GM12872 (cell line): ENCODE measurements around the gene MFSD6.

Source experiments
- TF ChIP-seq, protein P1 (sequence below): IDR thresholded peaks from 3 replicates; pipeline ENCODE4 v1.5.1; 2011; ENCODE audit warnings: low read depth, mild to moderate bottlenecking, low read length, moderate library complexity; ENCODE audit not compliant: insufficient read depth

Gene MFSD6

DNA sequence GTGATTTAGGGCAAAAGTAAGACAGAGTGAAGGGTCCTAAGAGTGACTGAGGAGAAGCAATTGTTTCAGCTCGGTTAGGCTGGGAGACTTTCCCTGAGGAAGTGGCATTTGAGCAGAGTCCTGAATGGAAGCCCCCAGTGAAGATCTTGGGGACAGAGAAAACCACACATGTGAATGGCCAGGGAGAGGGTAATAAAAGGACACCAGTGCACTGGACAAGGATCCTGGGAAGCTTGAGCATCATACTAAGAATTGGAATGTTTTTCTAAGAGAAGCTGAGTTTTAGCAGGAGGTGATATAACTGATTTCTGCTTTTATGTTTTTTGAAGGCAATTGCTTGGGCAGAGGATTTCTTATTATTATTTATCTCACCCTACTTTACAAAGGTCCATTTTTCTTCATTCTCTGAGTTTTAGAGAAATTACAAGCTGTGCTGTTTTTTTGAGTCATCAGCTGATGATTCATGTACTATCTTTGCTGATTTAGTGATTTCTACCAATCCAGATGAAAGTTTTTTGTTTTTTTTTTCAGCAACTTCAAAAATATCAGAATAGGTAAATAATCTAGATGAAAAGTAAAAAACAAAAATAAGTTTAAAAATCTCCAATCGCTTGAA, 43.5 kb downstream of the MFSD6 start:
- TF ChIP-seq, protein P1, sequence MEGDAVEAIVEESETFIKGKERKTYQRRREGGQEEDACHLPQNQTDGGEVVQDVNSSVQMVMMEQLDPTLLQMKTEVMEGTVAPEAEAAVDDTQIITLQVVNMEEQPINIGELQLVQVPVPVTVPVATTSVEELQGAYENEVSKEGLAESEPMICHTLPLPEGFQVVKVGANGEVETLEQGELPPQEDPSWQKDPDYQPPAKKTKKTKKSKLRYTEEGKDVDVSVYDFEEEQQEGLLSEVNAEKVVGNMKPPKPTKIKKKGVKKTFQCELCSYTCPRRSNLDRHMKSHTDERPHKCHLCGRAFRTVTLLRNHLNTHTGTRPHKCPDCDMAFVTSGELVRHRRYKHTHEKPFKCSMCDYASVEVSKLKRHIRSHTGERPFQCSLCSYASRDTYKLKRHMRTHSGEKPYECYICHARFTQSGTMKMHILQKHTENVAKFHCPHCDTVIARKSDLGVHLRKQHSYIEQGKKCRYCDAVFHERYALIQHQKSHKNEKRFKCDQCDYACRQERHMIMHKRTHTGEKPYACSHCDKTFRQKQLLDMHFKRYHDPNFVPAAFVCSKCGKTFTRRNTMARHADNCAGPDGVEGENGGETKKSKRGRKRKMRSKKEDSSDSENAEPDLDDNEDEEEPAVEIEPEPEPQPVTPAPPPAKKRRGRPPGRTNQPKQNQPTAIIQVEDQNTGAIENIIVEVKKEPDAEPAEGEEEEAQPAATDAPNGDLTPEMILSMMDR, result no peak

DNA sequence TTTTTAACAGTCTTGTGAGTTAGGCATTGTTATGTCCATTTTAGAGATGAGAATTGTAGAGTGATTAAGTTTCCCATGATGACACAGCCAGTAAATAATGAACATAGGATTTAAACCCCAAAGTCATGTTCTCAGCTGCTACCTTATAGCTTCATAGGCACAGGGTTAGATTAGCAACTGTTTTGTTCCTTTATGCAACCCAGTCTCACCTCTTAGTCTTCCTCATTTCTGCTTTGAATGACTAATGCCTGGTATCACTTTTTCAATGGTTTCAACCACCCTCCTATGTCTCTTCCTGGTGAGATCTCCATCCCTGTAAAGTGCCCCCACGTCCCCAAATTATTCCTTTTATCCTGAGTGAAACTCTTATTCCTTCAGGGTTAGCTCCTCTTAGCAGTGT, 44.3 kb downstream of the MFSD6 start:
- TF ChIP-seq, protein P1, result no peak

DNA sequence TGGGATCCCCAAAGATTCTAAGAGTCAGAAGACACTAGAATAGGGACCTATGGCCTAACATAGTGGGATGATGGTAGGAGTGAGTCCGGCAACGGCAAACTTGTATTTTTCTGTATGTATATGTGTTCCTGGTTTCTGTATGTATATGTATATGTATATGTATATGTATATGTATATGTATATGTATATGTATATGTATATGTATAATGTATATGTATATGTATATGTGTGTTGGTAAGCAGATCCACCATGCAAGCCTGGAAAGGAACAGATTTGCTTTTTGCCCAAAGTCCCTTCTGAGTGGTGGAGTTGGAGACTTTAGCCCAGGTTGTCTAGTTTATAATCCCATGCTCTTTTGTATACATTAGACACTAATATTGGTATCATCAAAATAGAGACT, 46.6 kb downstream of the MFSD6 start:
- TF ChIP-seq, protein P1, result no peak

DNA sequence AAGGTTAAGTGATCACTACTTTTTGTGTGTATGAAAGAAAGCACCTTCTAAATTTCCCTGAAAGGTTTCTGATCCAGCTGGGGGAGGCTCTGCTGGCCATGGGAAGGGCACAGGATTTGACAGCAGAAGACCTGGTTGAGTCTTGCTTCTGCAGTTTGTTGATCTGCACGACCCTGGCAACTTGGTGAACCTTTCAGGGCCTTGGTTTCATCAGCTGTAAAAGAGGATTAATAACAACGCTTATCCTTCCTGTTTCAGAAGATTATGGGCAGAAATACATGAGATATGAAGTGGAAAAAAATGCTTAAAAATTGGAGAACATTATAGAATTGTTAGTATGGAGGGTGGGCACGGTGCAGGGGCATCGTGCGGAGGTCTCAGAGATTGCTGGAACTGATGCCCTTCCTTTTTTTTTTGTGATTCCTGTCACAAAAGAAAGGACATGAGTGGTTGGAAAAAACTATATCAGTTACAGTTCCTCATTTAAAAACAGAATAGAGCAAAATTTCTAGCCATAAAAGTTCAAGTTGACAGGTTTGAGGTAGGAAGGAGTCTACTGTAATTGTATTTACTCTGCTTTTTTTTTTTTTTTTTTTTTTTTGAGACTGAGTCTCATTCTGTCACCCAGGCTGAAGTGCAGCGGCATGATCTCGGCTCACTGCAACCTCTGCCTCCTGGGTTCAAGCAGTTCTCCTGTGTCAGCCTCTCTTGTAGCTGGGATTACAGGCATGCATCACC, 47.4 kb downstream of the MFSD6 start:
- TF ChIP-seq, protein P1, result no peak

DNA sequence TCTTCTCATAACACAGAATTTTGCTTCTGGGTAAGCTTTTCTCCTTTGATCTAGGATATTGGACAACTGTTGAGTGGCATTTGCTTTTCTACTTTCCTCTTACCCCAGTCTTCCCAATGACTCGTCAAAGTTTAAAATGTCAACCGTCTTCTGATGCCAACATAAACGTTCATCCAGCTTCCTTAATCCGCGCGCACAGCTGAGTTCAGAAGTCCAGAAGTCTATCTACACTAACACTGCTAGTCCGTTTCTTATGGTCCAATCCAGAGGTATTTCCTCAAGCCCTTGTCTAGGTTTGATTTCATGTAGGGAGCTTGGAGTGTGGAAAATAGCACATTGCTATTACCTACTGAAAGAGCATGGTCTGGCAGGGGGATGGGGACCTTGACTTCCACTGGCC, 48.7 kb downstream of the MFSD6 start:
- TF ChIP-seq, protein P1, result no peak

DNA sequence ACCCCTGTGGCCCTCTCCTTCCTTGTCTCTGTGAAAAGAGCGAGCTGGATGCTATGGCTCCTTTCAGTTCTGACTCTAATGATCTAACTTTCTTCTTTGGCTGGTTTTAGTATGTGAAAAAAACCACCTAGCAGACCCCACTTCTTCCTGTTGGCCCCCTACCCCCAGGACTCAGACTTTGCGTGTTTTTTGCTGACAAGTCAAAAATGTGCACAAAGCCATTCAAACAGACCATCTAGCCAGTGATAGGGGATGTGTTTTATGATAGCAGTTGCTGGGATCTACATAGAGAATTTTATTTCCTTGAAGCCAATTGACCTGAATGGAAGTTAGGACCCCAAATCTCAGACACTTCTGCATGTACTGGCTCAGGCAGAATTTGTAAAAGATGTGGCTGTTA, 49.1 kb downstream of the MFSD6 start:
- TF ChIP-seq, protein P1, result no peak

DNA sequence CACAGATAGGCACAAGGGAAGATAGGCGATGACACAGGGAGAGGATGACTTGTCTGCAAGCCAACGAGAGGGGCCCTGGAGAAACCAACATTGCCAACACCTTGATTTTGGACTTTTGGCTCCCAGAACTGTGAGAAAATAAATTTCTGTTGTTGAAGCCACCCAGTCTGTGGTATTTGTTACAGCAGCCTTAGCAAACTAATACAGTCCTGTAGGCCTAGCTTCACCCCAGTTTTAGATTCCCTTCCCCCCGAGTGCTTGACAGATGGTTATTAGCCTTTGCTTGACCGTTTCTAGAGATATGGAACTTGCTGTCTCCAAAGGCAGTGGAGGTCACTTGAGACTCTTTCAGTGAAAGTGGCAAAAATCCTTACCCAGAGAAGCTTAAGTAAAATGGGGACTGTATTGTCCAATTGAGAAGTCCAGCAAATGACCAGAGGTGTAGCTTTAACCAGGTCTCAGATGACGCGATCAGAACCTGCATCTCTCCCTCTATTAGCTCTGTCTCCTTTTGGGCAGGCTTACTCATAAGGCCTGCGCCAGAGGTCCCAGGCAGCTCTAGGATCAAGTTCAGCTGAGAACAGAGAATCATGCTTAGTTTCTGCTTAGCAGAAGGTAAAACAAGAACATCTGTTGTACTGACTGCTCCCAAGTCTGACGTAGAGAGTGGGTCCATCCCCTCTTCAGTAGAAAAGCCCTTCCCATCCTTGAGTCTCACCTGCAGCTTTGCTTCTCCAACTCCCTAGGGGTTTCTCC, 50.4 kb downstream of the MFSD6 start:
- TF ChIP-seq, protein P1, result no peak
